GM21825 (cell line): ENCODE data around the gene MAP2K3.
"Not testable (repeated sequence)": the region's sequence is repeated elsewhere in the genome, so short reads cannot be mapped to it uniquely, and the experiment has no call there.

ENCODE experiments used
- ATAC-seq: cut with Tn5 transposase; IDR thresholded peaks from one replicate; pipeline ENCODE4 v1.9.1; 2021; ENCODE audit warnings: mild to moderate bottlenecking, moderate library complexity; ENCODE audit not compliant: unreplicated experiment

Gene MAP2K3

DNA sequence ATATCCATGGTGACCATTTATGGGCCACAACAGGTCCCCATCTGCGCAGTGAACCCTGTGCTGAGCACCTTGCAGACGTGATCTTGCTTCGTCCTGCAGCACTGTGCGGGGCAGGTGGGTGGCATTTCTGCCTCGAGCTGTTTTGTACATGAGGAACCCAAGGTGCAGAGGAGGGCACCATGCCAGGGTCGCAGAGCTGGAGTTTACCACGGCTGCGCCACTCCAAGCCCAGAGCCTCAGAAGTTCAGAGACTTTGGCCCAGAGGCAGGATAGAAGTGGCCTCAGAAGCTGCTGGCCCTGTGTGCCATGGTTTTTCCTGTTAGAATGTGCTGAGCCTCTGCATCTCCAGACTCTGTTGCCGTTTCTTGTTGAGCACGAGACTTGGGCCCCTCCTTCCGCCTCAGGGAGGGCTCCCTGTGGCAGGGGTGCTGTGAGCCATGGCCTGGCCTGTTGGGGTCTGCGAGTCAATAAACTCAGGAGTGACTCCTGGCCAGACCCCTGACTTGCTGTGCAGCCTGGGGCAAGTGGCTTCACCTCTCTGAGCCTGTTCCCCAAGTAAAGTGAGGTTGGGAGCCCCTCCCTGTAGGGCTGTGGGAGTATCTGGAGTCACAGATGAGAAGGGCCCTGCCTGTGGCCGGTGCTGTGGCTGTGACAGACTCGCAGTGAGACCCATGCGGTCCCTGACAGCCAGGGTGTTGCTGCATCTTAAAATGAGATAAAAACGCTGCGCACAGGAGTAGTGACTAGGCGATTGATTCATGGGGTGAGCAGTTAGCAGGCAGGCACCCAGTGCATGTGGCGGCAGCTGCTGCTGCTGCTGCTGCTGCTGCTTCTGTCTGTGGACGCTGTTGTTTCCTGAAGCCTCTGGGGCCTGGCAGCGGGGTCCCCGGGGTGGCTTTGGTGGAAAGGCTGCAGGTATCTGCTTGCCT is 11.8 kb downstream of the MAP2K3 start:
- ATAC-seq = no peak

GRCh38 chr17:21297026-21297520 is 12.6 kb downstream of the MAP2K3 start:
- ATAC-seq = no peak

GRCh38 chr17:21297597-21297996 is 13.1 kb downstream of the MAP2K3 start:
- no peak for ATAC-seq

DNA sequence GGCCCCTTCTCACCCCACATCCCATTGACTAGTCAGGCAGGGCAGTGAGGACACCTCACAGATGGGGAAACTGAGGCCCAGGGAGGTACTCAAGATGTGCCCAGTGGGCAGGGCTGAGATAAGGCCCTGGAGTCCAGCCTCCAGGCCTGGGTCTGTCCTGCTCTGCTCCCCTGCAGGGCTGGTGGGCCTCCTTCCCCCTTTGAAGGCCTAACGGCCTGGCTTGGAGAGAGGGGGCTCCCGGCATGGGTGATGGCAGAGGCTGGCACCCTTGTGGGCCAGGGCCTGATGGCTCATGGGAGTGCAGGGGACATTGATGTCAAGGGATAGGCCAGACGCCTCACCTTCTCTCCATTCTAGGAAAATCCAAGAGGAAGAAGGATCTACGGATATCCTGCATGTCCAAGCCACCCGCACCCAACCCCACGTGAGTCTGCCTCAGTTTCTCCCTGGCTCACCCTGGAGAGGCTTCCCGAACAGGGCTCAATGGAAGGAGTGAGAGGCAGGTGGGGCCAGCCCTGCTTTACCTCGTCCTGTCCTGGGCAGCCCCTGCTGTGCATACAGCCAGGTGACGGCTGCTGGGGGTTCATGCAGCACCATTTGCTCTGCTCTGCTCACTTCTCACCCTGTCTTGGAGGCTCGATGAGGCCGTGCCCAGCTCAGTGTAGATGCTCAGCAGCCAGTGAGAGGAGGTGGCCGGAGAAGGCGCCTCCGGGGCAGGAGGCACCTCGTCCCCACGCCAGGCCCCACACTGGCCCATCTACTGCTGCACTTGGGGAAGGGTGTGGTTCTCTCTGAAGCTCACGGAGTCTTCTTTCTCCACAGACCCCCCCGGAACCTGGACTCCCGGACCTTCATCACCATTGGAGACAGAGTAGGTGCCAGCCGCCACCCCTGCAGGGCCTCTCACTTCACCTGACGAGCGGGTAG is 13.8 kb downstream of the MAP2K3 start:
- no peak for ATAC-seq

GRCh38 chr17:21298983-21299519 is 14.5 kb downstream of the MAP2K3 start:
- no peak for ATAC-seq

- ATAC-seq = no peak
Measured at GRCh38 chr17:21299981-21300600, 15.6 kb downstream of the MAP2K3 start.

DNA sequence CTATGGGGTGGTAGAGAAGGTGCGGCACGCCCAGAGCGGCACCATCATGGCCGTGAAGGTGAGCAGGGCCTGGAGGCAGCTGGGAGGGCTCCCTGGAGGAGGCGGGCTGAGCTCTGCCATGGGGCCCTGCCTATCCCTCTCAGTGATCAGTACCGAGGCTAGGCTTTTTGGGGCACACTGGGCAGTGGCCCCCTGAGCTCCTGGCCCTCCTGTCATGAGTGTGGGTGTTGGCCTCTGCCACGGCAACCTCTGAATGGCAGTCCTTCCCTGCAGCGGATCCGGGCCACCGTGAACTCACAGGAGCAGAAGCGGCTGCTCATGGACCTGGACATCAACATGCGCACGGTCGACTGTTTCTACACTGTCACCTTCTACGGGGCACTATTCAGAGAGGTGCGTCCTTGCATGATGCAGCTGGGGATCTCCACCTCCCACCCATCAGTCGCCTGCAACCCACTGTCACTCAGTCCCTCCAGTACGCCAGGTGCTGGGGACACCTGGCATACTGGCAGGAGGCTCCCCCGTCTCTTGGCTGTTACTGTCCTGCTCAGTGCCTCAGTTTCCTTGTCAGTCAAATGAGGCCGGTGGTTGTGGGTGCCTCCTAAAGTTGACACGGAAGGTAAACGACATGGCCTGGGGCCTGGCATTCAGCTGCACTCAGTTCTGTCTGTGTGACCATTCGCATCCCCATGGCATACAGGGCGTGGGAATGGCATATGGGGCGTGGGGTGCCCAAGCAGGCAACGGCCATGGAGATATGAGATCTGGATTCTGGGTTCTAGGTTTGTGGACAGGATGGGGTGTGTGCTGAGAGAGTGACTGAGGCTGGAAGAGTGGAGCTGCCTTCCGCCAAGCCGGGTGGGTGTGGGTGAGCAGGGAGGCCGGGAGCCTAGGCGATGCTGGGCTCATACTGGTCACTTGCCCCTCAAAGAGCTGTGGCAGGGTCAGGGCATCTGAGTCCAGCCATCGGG is 16.4 kb downstream of the MAP2K3 start:
- ATAC-seq = no peak

- no peak for ATAC-seq
Measured at GRCh38 chr17:21301593-21302550, 17.4 kb downstream of the MAP2K3 start.

- ATAC-seq = no peak
Measured at GRCh38 chr17:21302711-21303425, 18.4 kb downstream of the MAP2K3 start.

DNA sequence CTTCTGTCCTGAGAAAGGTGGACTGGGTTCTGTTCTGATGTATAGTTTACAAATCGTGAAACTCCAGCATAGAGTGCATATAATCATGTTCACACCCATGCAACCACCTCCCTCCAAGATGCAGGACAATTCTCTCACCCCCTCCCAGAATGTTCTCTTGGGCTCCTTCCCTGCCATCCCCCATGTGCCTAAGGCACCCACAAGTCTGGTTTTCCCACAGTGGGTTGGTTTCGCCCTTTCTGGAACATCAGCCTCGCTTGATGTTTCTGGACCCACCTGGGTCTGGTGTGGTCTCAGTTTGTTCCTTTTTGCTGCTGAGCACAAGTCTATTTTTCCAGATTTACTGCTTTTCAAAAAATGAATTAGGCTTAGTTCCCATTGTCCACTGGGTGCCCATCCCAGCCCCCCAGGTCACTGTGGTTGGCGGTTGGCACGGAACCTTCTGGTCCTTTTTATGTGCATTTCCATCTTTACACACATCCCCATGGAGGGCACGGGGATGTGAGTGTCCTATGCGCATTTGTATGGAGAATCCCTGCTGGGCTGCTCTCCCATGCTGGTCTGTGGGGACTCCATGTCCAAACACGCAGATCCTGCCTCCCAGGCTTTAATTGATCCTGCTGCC is 19.0 kb downstream of the MAP2K3 start:
- ATAC-seq = no peak

- no peak for ATAC-seq
Measured at GRCh38 chr17:21304091-21304490, 19.6 kb downstream of the MAP2K3 start.

- not testable (repeated sequence) for ATAC-seq
Measured at GRCh38 chr17:21304551-21305151, 20.1 kb downstream of the MAP2K3 start.

- not testable (repeated sequence) for ATAC-seq
Measured at GRCh38 chr17:21305431-21306180, 21.1 kb downstream of the MAP2K3 start.

DNA sequence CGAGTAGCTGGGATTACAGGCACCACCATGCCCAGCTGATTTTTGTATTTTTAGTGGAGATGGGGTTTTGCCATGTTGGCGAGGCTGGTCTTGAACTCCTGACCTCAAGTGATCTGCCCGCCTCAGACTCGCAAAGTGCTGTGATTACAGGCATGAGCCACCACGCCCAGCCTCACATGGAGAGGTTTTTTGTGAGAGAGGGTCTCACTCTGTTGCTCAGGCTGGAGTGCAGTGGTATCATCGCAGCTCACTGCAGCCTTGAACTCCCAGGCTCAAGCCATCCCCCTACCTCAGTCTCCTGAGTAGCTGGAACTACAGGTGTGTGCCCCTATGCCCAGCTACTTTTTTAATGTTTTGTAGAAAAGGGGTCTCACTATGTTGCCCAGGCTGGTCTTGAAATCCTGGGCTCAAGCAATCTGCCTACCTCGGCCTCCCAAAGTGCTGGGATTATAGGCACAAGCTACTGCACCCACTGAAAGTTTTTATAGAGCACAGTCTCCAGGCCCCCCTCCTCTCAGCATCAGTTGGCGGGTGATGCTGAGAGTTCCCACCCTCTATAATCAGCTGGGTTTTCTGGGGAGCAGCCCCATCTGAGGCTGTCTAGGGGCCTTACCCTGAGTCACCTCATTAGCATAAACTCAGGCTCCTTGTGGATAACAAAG is 22.2 kb downstream of the MAP2K3 start:
- not testable (repeated sequence) for ATAC-seq

DNA sequence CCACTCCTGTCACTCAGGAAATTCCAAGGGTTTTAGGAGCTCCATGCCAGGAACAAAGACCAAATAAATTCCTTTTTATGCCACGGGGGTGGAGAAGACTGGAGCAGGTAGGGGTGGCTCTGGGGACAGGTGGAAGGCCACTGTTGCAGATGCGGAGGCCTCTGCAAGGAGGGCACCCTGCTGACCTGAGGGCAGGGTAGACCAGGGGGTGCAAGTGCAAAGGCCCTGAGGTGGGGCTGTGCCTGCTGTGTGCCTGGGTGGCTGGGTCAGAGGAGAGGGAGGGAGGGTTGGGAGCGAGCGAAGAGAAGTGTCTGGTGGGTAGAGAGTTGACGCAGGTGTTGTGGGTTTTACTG is 22.7 kb downstream of the MAP2K3 start:
- ATAC-seq = not testable (repeated sequence)

- not testable (repeated sequence) for ATAC-seq
Measured at GRCh38 chr17:21308931-21309381, 24.4 kb downstream of the MAP2K3 start.
